Nephron progenitor cell (in vitro differentiated cells): Measurements from ENCODE around the gene OGFRL1.

Experiments used
- DNase-seq: peaks from one replicate; pipeline ENCODE4 v3.0.0; 2021
- H3K27ac Mint-ChIP-seq: 2 replicates; pipeline ENCODE4 v1.8.0; 2021; ENCODE audit warnings: mild to moderate bottlenecking, moderate library complexity, mixed read lengths
- H3K27me3 Mint-ChIP-seq: 2 replicates; pipeline ENCODE4 v1.8.0; 2021; ENCODE audit warnings: mild to moderate bottlenecking, low read depth, mixed read lengths; ENCODE audit not compliant: poor library complexity
- H3K36me3 Mint-ChIP-seq: 2 replicates; pipeline ENCODE4 v1.8.0; 2021; ENCODE audit warnings: low read depth, mixed read lengths
- H3K4me1 Mint-ChIP-seq: 2 replicates; pipeline ENCODE4 v1.8.0; 2021; ENCODE audit warnings: mixed read lengths
- H3K4me3 Mint-ChIP-seq: 2 replicates; pipeline ENCODE4 v1.8.0; 2021; ENCODE audit warnings: mild to moderate bottlenecking, moderate library complexity, mixed read lengths
- H3K9me3 Mint-ChIP-seq: 2 replicates; pipeline ENCODE4 v1.8.0; 2021; ENCODE audit warnings: mild to moderate bottlenecking, moderate library complexity, mixed read lengths
- CTCF ChIP-seq: fragments of 200-600 bp; sonication (generic); IDR thresholded peaks from 2 replicates; pipeline ENCODE4 v1.5.0; 2021; ENCODE audit warnings: antibody characterized with exemption

OGFRL1 gene

DNA sequence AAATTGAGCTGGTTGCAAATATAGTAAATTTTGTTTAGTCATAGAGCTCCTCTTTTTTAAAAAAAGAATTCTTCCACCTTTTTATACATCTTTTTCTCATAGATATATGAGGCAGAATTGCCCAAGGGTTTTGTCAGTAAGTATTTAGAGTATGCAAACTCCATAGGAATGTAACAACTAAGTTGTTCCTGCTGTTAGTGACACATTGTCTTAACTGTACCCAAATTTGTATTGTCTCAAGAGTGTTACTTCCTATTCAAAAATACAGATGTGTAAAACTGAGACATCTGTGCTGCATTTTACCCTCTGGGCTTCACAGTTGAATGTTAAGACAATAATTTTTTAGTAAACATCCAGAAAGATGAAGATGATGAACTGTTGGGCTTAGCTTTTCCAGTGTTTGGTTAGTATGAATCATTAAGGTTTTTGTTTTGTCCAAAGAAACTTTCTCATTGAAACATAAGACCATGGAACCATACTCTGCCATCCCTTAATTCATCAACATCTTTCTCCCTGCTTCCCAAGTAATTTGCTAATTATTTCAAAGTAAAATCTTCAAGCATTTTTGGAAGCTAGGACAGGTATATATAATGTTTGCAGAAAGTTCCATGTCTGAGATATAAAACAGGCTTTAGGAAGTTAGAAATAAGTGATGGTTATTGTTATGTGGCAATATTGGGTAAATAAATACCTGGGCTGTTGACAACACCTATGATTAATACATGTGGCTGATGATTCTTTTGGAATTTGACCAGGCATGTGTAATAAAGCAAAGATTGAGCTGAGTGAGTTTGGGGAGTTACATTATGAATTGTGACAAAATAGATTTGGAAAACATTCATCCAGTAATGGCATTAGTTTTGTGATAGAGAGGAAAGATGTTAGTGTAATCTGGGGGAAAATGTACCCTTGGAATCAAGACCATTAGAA, 11.2 kb downstream of the OGFRL1 start:
- peaks cover 31% of the 10 kb centered on the region for H3K36me3 Mint-ChIP-seq
- no peaks in the 10 kb centered on the region for H3K27me3 Mint-ChIP-seq
- H3K9me3 Mint-ChIP-seq = no peaks in the 10 kb centered on the region
- DNase-seq = no peak
- H3K27ac Mint-ChIP-seq = no peak overlapping the region
- no peak for TF ChIP-seq CTCF
- no peaks in the 10 kb centered on the region for H3K4me1 Mint-ChIP-seq
- H3K4me3 Mint-ChIP-seq = no peak overlapping the region

DNA sequence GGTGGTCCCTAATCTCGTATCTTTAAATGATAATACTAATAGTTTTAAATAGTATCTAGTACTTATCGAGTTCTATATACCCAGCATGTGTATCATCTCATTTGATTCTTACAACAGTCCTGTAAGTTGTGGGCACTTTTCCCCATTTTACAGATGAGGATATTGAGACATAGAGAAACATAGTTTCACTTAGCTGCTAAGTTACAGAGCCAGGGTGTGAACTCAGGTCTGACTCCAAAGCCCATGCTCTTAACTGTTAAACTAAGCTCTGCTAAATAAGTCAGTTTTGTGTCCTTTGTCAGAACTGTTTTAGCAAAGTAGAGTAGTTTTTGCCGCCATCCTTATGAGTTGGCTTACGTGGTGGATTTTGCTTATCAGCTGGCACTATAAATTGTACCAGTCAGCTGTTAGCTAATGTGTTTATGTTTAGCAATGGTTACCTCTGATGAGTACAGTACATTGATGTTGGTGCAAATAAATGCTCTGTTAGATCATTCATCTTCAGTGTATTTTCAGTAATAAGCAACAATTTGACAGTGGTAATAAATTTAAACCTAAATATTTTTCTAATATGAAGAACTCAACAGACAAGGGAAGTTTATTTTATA, 12.1 kb downstream of the OGFRL1 start:
- Mint-ChIP-seq H3K36me3 (peaks cover 23% of the 10 kb centered on the region), H3K27me3 (no peaks in the 10 kb centered on the region), H3K4me1 (no peaks in the 10 kb centered on the region), H3K4me3 (no peak overlapping the region), H3K27ac (no peak overlapping the region), H3K9me3 (no peaks in the 10 kb centered on the region)
- no peak for TF ChIP-seq CTCF
- no peak for DNase-seq

DNA sequence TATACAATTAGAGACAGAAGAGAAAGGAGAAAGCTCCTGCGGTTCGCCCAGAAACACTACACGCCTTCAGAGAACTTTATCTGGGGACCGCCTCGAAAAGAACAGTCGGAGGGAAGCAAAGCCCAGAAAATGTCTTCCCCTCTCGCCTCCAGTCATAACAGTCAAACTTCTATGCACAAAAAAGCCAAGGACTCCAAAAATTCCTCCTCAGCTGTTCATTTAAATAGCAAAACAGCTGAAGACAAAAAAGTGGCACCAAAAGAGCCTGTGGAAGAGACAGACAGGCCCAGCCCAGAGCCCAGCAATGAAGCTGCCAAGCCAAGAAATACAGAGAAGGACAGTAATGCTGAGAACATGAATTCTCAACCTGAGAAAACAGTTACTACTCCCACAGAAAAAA, 12.9 kb downstream of the OGFRL1 start:
- no peaks in the 10 kb centered on the region for H3K27me3 Mint-ChIP-seq
- no peaks in the 10 kb centered on the region for H3K4me1 Mint-ChIP-seq
- no peak overlapping the region for H3K4me3 Mint-ChIP-seq
- TF ChIP-seq CTCF = no peak
- peaks cover 20% of the 10 kb centered on the region for H3K36me3 Mint-ChIP-seq
- peak overlapping the region; percentile 76 for H3K27ac Mint-ChIP-seq
- no peak for DNase-seq
- no peaks in the 10 kb centered on the region for H3K9me3 Mint-ChIP-seq

- H3K36me3 Mint-ChIP-seq = no peaks in the 10 kb centered on the region
- no peak overlapping the region for H3K4me3 Mint-ChIP-seq
- no peaks in the 10 kb centered on the region for H3K27me3 Mint-ChIP-seq
- H3K27ac Mint-ChIP-seq = peak overlapping the region; percentile 36
- TF ChIP-seq CTCF = no peak
- no peaks in the 10 kb centered on the region for H3K4me1 Mint-ChIP-seq
- no peak for DNase-seq
- H3K9me3 Mint-ChIP-seq = no peaks in the 10 kb centered on the region
Observed at GRCh38 chr6:71309656-71310055, 21.0 kb downstream of the OGFRL1 start.

DNA sequence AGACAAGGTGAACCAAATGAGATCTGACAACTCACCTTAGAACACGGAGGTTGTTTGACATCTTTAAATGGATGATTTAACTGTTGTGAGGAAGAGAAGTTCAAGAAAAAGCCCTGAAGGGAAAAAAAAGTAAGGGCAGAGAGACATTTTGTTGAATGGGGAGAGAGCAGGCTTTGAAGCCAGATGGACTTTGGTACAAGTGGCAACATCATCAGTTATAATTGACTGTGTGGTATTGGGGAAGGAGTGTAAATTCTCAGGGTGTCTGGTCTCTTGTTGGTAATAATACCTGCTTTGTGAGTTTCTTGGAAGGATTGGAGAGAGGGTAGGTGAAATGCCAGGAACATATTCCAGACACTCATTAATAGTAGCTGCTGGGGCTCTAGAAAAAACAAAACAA, 21.6 kb downstream of the OGFRL1 start:
- H3K27me3 Mint-ChIP-seq = no peaks in the 10 kb centered on the region
- TF ChIP-seq CTCF = no peak
- H3K27ac Mint-ChIP-seq = no peak overlapping the region

More for the DNA sequence above, 21.6 kb downstream of the OGFRL1 start:
- Mint-ChIP-seq H3K4me1 (no peaks in the 10 kb centered on the region), H3K36me3 (no peaks in the 10 kb centered on the region), H3K4me3 (no peak overlapping the region), H3K9me3 (no peaks in the 10 kb centered on the region)
- no peak for DNase-seq
